NCI-H1105 treated with DMSO at 0.1 percent for 48 hours (cell line): ENCODE results near the gene GLRX5.
A peak's percentile ranks its signal among the peaks of the same experiment; 100 is the strongest.

Experiments
- DNase-seq: peaks from one replicate; lab custom pipeline; 2025; lab: John Stamatoyannopoulos, UW

GLRX5 gene

GRCh38 chr14:95518045-95518751 lies 16.7 kb upstream of the GLRX5 start:
- peak; percentile 87 for DNase-seq

- DNase-seq: no peak
Measured at GRCh38 chr14:95519699-95520098, 15.2 kb upstream of the GLRX5 start.

- no peak for DNase-seq
Measured at GRCh38 chr14:95520346-95520745, 14.5 kb upstream of the GLRX5 start.

- no peak for DNase-seq
Measured at GRCh38 chr14:95521001-95521400, 13.8 kb upstream of the GLRX5 start.

- DNase-seq: no peak
Measured at GRCh38 chr14:95522116-95522515, 12.7 kb upstream of the GLRX5 start.

- DNase-seq: no peak
Measured at GRCh38 chr14:95522556-95522955, 12.3 kb upstream of the GLRX5 start.

GRCh38 chr14:95523051-95523814 lies 11.6 kb upstream of the GLRX5 start:
- no peak for DNase-seq

GRCh38 chr14:95523815-95524448 lies 10.9 kb upstream of the GLRX5 start:
- DNase-seq: no peak

GRCh38 chr14:95524706-95525512 lies 9.9 kb upstream of the GLRX5 start:
- DNase-seq: no peak

- no peak for DNase-seq
Measured at GRCh38 chr14:95525999-95526398, 8.9 kb upstream of the GLRX5 start.

GRCh38 chr14:95526483-95527386 lies 8.1 kb upstream of the GLRX5 start:
- DNase-seq: no peak

- peak; percentile 50 for DNase-seq
Measured at GRCh38 chr14:95527387-95528002, 7.4 kb upstream of the GLRX5 start.

- DNase-seq: no peak
Measured at GRCh38 chr14:95529216-95529615, 5.6 kb upstream of the GLRX5 start.

GRCh38 chr14:95530473-95531276 lies 4.2 kb upstream of the GLRX5 start:
- no peak for DNase-seq

- DNase-seq: no peak
Measured at GRCh38 chr14:95531473-95531872, 3.4 kb upstream of the GLRX5 start.

GRCh38 chr14:95531969-95532368 lies 2.9 kb upstream of the GLRX5 start:
- DNase-seq: no peak

- DNase-seq: peak; percentile 81
Measured at GRCh38 chr14:95533391-95533821, 1.4 kb upstream of the GLRX5 start.

GRCh38 chr14:95533822-95534221 lies 1.0 kb upstream of the GLRX5 start:
- DNase-seq: no peak

- no peak for DNase-seq
Measured at GRCh38 chr14:95535226-95536021, 574 bp downstream of the GLRX5 start.
